KMS-11 (cell line): ENCODE data around the gene VSNL1.

Experiments used
- H2AFZ ChIP-seq: fragments of 200-600 bp; sonication (generic); 2 replicates; pipeline ENCODE4 v1.6.1; 2016; ENCODE audit warnings: antibody characterized with exemption, mixed run types, low read depth
- H3K27ac ChIP-seq: fragments of 200-600 bp; sonication (generic); 2 replicates; pipeline ENCODE4 v1.6.1; 2016; ENCODE audit warnings: mild to moderate bottlenecking, mixed run types
- H3K27me3 ChIP-seq: fragments of 200-600 bp; sonication (generic); 2 replicates; pipeline ENCODE4 v1.6.1; 2017; ENCODE audit warnings: mild to moderate bottlenecking, low read depth, mixed run types, moderate library complexity; ENCODE audit not compliant: insufficient read depth
- H3K36me3 ChIP-seq: fragments of 200-600 bp; sonication (generic); 2 replicates; pipeline ENCODE4 v1.6.1; 2017; ENCODE audit warnings: mild to moderate bottlenecking, mixed run types; ENCODE audit not compliant: insufficient read depth
- H3K4me1 ChIP-seq: fragments of 200-600 bp; sonication (generic); 2 replicates; pipeline ENCODE4 v1.6.1; 2016; ENCODE audit warnings: mild to moderate bottlenecking, low read depth, mixed run types; ENCODE audit not compliant: poor library complexity, severe bottlenecking
- H3K4me2 ChIP-seq: fragments of 200-600 bp; sonication (generic); 2 replicates; pipeline ENCODE4 v1.7.0; 2016; ENCODE audit warnings: mild to moderate bottlenecking, mixed run types
- H3K4me3 ChIP-seq: fragments of 200-600 bp; sonication (generic); IDR thresholded peaks from 2 replicates; pipeline ENCODE4 v1.6.1; 2017; ENCODE audit warnings: low read depth, low read length, mixed read lengths; ENCODE audit not compliant: insufficient read depth
- H3K79me2 ChIP-seq: fragments of 200-600 bp; sonication (generic); 2 replicates; pipeline ENCODE4 v1.6.1; 2016; ENCODE audit warnings: low read depth, mixed run types; ENCODE audit not compliant: insufficient read depth
- H3K9ac ChIP-seq: fragments of 200-600 bp; sonication (generic); 2 replicates; pipeline ENCODE4 v1.6.1; 2016; ENCODE audit warnings: mild to moderate bottlenecking, mixed run types
- H4K20me1 ChIP-seq: fragments of 200-600 bp; sonication (generic); 2 replicates; pipeline ENCODE4 v1.6.1; 2016; ENCODE audit warnings: mild to moderate bottlenecking, mixed run types; ENCODE audit not compliant: insufficient read depth
- CTCF ChIP-seq: fragments of 200-600 bp; sonication (generic); conservative IDR thresholded peaks from 2 replicates; pipeline ENCODE4 v1.6.1; 2017; ENCODE audit warnings: low read depth, mild to moderate bottlenecking, antibody characterized with exemption, low read length, moderate library complexity, mixed read lengths

VSNL1 gene

GRCh38 chr2:17583646-17584045, 43.1 kb downstream of the VSNL1 start:
- no peak overlapping the region for H3K4me3 ChIP-seq
- no peaks in the 10 kb centered on the region for H3K79me2 ChIP-seq
- no peaks in the 10 kb centered on the region for H3K27me3 ChIP-seq
- no peak overlapping the region for H3K27ac ChIP-seq
- TF ChIP-seq CTCF = no peak
- H4K20me1 ChIP-seq = no peaks in the 10 kb centered on the region
- peaks cover 8% of the 10 kb centered on the region for H3K4me1 ChIP-seq
- no peaks in the 10 kb centered on the region for H3K36me3 ChIP-seq
- no peak overlapping the region for H3K9ac ChIP-seq
- no peak overlapping the region for H3K4me2 ChIP-seq
- H2AFZ ChIP-seq = no peak overlapping the region

- Histone ChIP-seq H4K20me1 (no peaks in the 10 kb centered on the region), H3K36me3 (no peaks in the 10 kb centered on the region), H3K4me1 (peaks cover 4% of the 10 kb centered on the region), H3K4me3 (no peak overlapping the region), H3K4me2 (no peak overlapping the region), H3K79me2 (no peaks in the 10 kb centered on the region), H3K9ac (no peak overlapping the region), H3K27ac (no peak overlapping the region), H3K27me3 (no peaks in the 10 kb centered on the region), H2AFZ (no peak overlapping the region)
- no peak for TF ChIP-seq CTCF
These were observed 44.2 kb downstream of the VSNL1 start for GRCh38 chr2:17584689-17585088.

GRCh38 chr2:17587469-17587868, 47.0 kb downstream of the VSNL1 start:
- no peaks in the 10 kb centered on the region for H3K79me2 ChIP-seq
- TF ChIP-seq CTCF = no peak
- H2AFZ ChIP-seq = no peak overlapping the region

GRCh38 chr2:17588031-17588430, 47.5 kb downstream of the VSNL1 start:
- H2AFZ ChIP-seq = no peak overlapping the region
- H3K4me2 ChIP-seq = no peak overlapping the region
- H3K27ac ChIP-seq = no peak overlapping the region
- no peak overlapping the region for H3K9ac ChIP-seq
- no peaks in the 10 kb centered on the region for H3K36me3 ChIP-seq
- no peaks in the 10 kb centered on the region for H3K79me2 ChIP-seq
- no peak for TF ChIP-seq CTCF
- H3K4me3 ChIP-seq = no peak overlapping the region
- no peaks in the 10 kb centered on the region for H3K4me1 ChIP-seq
- H4K20me1 ChIP-seq = no peaks in the 10 kb centered on the region
- no peaks in the 10 kb centered on the region for H3K27me3 ChIP-seq

More at GRCh38 chr2:17587469-17587868, 47.0 kb downstream of the VSNL1 start:
- no peak overlapping the region for H3K9ac ChIP-seq
- no peaks in the 10 kb centered on the region for H3K27me3 ChIP-seq
- no peak overlapping the region for H3K4me2 ChIP-seq
- H3K27ac ChIP-seq = no peak overlapping the region
- H4K20me1 ChIP-seq = no peaks in the 10 kb centered on the region
- no peak overlapping the region for H3K4me3 ChIP-seq
- no peaks in the 10 kb centered on the region for H3K4me1 ChIP-seq
- no peaks in the 10 kb centered on the region for H3K36me3 ChIP-seq
